Effector memory CD4-positive, alpha-beta T cell (primary cell): ENCODE results near the gene MARF1.
"Not testable (repeated sequence)": the region's sequence is repeated elsewhere in the genome, so short reads cannot be mapped to it uniquely, and the experiment has no call there.

ENCODE experiments used
- DNase-seq, 3 donors: peaks; one replicate each; pipeline ENCODE4 v3.0.0-alpha.2; 2020
- H3K27ac ChIP-seq: 2 replicates; pipeline ENCODE4 v1.7.0; 2013; ENCODE audit warnings: mild to moderate bottlenecking, low read length, moderate library complexity; ENCODE audit not compliant: insufficient read depth, poor library complexity, severe bottlenecking
- H3K27me3 ChIP-seq: replicated peaks from 2 replicates; pipeline ENCODE4 v1.7.0; 2013; ENCODE audit warnings: mild to moderate bottlenecking, low read length; ENCODE audit not compliant: insufficient read depth, control insufficient read depth, poor library complexity, severe bottlenecking
- H3K36me3 ChIP-seq: 2 replicates; pipeline ENCODE4 v1.7.0; 2013; ENCODE audit warnings: mild to moderate bottlenecking, low read length, moderate library complexity; ENCODE audit not compliant: control insufficient read depth, insufficient read depth
- H3K4me1 ChIP-seq: 2 replicates; pipeline ENCODE4 v1.7.0; 2013; ENCODE audit warnings: low read length, mild to moderate bottlenecking; ENCODE audit not compliant: control insufficient read depth, insufficient read depth, poor library complexity, severe bottlenecking
- H3K4me3 ChIP-seq: 2 replicates; pipeline ENCODE4 v1.7.0; 2013; ENCODE audit warnings: low read length, low read depth, mild to moderate bottlenecking; ENCODE audit not compliant: insufficient read depth, poor library complexity, severe bottlenecking
- H3K9me3 ChIP-seq: 2 replicates; pipeline ENCODE4 v1.7.0; 2013; ENCODE audit warnings: mild to moderate bottlenecking, low read length, moderate library complexity; ENCODE audit not compliant: control insufficient read depth

Gene MARF1

GRCh38 chr16:15654591-15654990 is 11.6 kb upstream of the MARF1 start:
- Histone ChIP-seq H3K4me1 (peaks cover 21% of the 10 kb centered on the region), H3K27me3 (no peaks in the 10 kb centered on the region), H3K36me3 (peaks cover 3% of the 10 kb centered on the region), H3K9me3 (no peaks in the 10 kb centered on the region), H3K27ac (no peak overlapping the region), H3K4me3 (no peak overlapping the region)
- no peak for DNase-seq

GRCh38 chr16:15653227-15653626 is 10.3 kb upstream of the MARF1 start:
- Histone ChIP-seq H3K27ac (no peak overlapping the region), H3K36me3 (peaks cover 3% of the 10 kb centered on the region)
- no peak for DNase-seq

GRCh38 chr16:15652293-15653001 is 9.5 kb upstream of the MARF1 start:
- DNase-seq = no peak
- Histone ChIP-seq H3K4me3 (no peak overlapping the region), H3K27ac (no peak overlapping the region), H3K9me3 (no peaks in the 10 kb centered on the region), H3K4me1 (peaks cover 13% of the 10 kb centered on the region), H3K27me3 (no peaks in the 10 kb centered on the region), H3K36me3 (peaks cover 3% of the 10 kb centered on the region)

More at GRCh38 chr16:15653227-15653626, 10.3 kb upstream of the MARF1 start:
- Histone ChIP-seq H3K4me3 (no peak overlapping the region), H3K9me3 (no peaks in the 10 kb centered on the region), H3K27me3 (no peaks in the 10 kb centered on the region), H3K4me1 (peaks cover 14% of the 10 kb centered on the region)

- Histone ChIP-seq H3K9me3 (no peaks in the 10 kb centered on the region), H3K27ac (peak overlapping the region; percentile 98), H3K36me3 (peaks cover 3% of the 10 kb centered on the region), H3K4me1 (peaks cover 13% of the 10 kb centered on the region), H3K27me3 (no peaks in the 10 kb centered on the region), H3K4me3 (peak overlapping the region; percentile 77)
- peak; percentile 34 to 37 (median 37) for DNase-seq
Measured at GRCh38 chr16:15650698-15651171, 7.8 kb upstream of the MARF1 start.

- Histone ChIP-seq H3K36me3 (peaks cover 3% of the 10 kb centered on the region), H3K4me1 (peaks cover 13% of the 10 kb centered on the region), H3K27me3 (no peaks in the 10 kb centered on the region), H3K9me3 (no peaks in the 10 kb centered on the region), H3K4me3 (peak within 1 kb of the TSS; percentile 77), H3K27ac (peak within 1 kb of the TSS; percentile 98)
- peak; percentile 81 to 88 (median 83) for DNase-seq
Measured at GRCh38 chr16:15650019-15650697, 7.2 kb upstream of the MARF1 start, which contains the start of gene NDE1. NDE1 (plus strand) TSS chr16:15650245; CDS start chr16:15664779, 14,534 bp downstream.

- Histone ChIP-seq H3K36me3 (peaks cover 1% of the 10 kb centered on the region), H3K9me3 (no peaks in the 10 kb centered on the region), H3K4me3 (peak overlapping the region; percentile 77), H3K4me1 (peaks cover 13% of the 10 kb centered on the region), H3K27me3 (no peaks in the 10 kb centered on the region), H3K27ac (peak overlapping the region; percentile 98)
- no peak for DNase-seq
Measured at GRCh38 chr16:15649727-15650018, 6.7 kb upstream of the MARF1 start.

- not testable (repeated sequence) for DNase-seq, H3K27me3 ChIP-seq, H3K36me3 ChIP-seq, H3K9me3 ChIP-seq
- Histone ChIP-seq H3K4me3 (peak overlapping the region; percentile 77), H3K27ac (peak overlapping the region; percentile 98), H3K4me1 (peaks cover 13% of the 10 kb centered on the region)
Measured at GRCh38 chr16:15649311-15649710, 6.4 kb upstream of the MARF1 start.

- Histone ChIP-seq H3K4me1 (peaks cover 13% of the 10 kb centered on the region), H3K27ac (no peak overlapping the region)
Measured at GRCh38 chr16:15648135-15648730, 5.3 kb upstream of the MARF1 start.

GRCh38 chr16:15647294-15648014 is 4.5 kb upstream of the MARF1 start:
- no peak overlapping the region for H3K27ac ChIP-seq
- no peaks in the 10 kb centered on the region for H3K27me3 ChIP-seq
- H3K9me3 ChIP-seq = no peaks in the 10 kb centered on the region
- H3K4me1 ChIP-seq = peaks cover 13% of the 10 kb centered on the region
- no peak for DNase-seq
- no peaks in the 10 kb centered on the region for H3K36me3 ChIP-seq
- H3K4me3 ChIP-seq = no peak overlapping the region

More at GRCh38 chr16:15648135-15648730, 5.3 kb upstream of the MARF1 start:
- H3K27me3 ChIP-seq = no peaks in the 10 kb centered on the region
- no peaks in the 10 kb centered on the region for H3K9me3 ChIP-seq
- no peaks in the 10 kb centered on the region for H3K36me3 ChIP-seq
- DNase-seq = no peak
- H3K4me3 ChIP-seq = no peak overlapping the region
